ENCODE data around the gene C6orf89.

The C6orf89 gene, protein sequence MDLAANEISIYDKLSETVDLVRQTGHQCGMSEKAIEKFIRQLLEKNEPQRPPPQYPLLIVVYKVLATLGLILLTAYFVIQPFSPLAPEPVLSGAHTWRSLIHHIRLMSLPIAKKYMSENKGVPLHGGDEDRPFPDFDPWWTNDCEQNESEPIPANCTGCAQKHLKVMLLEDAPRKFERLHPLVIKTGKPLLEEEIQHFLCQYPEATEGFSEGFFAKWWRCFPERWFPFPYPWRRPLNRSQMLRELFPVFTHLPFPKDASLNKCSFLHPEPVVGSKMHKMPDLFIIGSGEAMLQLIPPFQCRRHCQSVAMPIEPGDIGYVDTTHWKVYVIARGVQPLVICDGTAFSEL

GRCh38 chr6:36885461-36886401 is at the start of gene C6orf89:
Gene C6orf89, plus strand, starts transcription at chr6:36885952. Its CDS starts 13,493 bp downstream, at chr6:36899445.
- peak; percentile 98 for DNase-seq

DNA sequence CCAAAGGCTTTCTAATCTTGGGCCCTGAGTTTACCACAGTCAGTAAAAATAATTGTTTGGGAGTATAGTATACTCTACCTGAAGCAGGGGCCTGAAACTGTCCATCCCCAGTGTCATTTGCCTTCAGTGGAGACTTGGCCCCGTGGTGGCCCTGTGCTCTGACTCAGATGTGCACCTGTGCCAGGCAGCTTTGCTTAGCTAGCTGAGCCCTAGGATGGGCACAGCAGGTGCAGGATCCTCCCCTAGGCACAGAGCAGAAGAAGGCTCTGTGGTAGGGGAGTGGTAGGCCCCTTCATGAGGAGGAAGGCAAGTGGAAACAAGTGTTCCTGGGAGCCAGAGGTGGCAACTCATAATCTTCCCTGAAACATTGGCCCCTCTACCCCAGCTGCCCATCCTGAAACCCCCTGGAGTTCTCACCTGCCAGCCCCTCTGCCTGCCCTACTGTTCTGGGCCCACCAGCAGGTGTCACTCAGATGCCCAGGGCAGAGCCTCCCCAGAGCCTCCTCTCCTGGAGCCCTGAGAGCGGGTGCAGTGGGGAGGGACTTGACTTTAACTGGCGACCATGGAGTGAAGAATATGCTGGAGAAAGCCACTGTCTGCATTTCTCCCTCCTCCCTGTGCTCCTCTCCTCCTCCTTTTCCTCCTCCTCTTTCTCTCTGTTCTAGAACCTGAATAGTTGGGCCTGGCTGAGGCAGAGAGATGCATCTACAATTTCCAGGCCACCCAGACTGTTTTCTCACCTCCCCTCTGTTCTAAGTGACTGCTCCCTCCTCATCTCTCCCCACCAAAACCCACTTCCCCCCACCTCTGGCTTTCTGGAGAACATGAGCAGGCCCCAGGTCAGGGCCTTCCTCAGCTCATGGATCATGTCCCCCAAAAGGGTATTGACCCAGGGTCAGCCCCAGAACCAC is 49.4 kb upstream of the C6orf89 start:
- no peak for DNase-seq

DNA sequence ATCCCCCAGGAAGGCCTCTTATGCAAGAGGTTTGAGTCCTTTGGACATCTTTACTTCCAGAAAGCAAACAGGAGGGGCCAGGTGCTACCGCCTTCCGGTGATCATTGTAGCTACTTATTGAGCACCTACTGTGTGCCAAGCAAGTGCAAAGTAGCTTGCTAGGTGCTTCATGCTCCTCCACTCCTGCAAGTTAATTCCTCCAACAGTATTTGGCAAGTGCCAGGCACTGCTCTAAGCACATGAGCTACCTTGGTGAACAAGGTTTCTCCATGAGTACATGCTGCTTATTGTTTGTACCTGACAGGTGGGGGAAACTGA is 48.8 kb upstream of the C6orf89 start:
- no peak for DNase-seq

- no peak for DNase-seq
Measured at GRCh38 chr6:36837686-36838085, 48.1 kb upstream of the C6orf89 start.

DNA sequence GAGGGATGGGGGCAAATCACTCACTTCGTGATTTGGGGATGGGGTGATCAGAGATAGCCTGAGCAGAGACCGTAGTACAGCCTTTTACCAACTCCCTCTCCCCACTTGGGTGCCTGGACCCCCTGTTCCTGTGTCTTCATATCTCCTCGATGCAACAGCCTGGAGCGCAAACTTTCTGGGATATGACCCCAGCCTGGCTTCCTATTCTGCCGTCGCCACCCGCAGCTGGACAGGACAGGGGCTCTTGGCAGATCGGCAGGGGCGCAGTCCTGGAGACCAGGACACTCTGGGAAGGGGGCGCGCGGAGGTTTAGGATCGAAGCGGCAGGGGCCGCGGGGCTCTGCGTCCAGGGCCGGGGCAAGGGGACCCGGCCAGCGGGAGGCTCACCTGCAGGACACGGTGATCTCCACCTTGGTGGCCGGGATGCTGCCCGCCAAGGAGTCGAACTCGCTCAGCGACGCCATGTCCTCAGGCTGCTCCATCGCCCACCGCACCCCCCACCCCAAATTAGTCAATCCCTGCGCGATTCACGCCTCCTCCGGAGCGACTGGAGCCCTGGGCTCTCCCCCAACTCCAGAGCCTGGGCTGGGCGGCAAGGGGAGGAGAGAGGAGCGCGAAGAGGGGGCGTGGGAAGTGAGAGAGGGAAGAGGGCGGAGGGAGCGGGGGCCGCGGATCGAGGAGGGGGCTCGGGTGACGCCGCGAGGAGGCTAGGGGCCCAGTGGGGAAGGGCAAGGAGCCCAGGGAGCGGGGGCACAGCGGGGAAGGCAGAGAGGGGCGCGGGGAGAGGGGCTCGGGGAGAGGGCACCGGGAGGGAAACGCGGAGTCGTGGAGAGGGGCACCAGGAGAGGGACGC is 46.6 kb upstream of the C6orf89 start, which contains the start of gene CPNE5:
CPNE5 (minus strand) TSS at position 549 of the 853 bp plus-strand sequence; CDS start at position 482, 67 bp downstream.
- no peak for DNase-seq

- peak; percentile 46 for DNase-seq
Measured at GRCh38 chr6:36839749-36840431, 45.9 kb upstream of the C6orf89 start.

- peak; percentile 23 for DNase-seq
Measured at GRCh38 chr6:36840432-36841403, 45.0 kb upstream of the C6orf89 start.

GRCh38 chr6:36841756-36842155 is 44.0 kb upstream of the C6orf89 start:
- DNase-seq: no peak

- DNase-seq: no peak
Measured at GRCh38 chr6:36843170-36843569, 42.6 kb upstream of the C6orf89 start.

DNA sequence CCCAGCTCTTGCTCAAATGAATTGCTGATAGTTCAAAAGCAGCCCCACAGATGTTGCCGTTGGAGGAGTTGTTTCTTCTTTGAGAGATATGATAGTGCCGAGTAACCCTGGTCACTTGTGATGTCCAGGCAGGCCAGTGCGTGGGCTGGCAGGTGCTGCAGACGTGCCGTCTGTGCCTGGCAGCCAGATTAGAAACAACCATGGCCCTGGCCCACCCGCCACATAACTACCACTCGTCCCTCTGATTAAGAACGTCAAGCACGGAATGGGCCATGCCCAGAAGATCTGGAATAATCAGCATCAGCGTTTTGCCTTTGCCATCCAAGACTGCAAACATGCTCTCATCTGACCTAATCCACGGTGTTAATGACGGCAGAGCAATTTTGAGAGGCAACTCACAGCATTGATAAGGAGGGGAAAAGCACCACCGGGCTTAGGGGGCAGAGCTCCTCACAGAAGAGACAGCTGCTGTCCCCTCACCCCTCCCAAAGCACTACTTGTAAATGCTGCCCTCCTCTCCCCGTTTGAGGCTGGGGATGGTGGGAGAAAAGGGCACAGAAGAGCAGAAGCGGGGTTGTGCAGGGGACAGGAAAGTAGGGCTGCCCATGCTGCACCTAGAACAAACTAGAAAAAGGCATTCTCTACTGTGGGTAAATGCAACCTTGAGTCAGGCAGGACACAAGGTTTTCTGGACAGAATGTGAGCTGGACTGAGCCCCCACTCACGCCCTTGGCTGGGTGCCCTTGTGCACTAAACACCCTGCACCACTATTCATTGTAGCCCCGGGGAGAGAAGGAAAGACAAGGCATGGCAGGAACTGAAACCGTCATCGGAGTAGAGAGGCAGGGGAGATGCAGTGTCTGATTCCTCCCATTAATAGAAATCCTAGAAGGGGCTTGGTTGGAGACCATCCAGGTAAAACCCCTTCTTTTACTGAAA is 41.3 kb upstream of the C6orf89 start:
- no peak for DNase-seq

- DNase-seq: no peak
Measured at GRCh38 chr6:36845233-36845632, 40.5 kb upstream of the C6orf89 start.

DNA sequence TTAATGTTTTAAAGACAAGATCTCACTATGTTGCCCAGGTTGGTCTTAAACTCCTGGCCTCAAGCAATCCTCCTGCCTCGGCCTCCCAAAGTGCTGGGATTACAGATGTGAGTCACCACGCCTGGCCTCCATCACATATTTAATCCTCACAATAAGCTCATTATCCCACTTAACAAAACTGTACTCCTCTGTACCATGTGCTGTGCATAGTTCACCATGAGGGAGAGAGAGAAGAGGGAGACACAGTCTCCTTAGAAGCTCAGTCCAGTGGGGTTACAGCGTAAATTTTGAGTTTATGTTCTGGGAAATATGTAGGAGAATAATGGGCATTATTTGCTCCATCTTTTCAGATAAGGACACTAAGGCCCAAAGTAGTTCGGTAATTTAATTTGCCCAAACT is 38.6 kb upstream of the C6orf89 start:
- no peak for DNase-seq

DNA sequence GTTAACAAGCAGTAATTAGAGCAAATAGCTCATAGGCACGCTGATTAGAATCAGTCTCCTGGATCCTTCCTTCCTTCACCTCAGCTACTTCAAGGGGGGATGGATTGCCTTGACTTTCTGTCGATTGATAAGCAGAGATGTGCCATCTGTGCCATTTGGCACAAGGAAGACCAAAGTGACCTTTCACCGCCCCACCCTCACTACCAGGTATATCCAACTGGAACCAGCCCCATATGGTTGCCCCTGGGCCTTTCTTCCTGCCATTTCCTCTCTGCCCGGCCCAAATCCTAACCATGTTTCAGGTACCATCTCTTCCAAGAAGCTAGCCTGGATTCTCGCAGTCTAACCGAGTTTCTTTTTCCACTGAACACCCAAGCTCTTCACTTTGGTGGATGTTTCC is 37.8 kb upstream of the C6orf89 start:
- no peak for DNase-seq

DNA sequence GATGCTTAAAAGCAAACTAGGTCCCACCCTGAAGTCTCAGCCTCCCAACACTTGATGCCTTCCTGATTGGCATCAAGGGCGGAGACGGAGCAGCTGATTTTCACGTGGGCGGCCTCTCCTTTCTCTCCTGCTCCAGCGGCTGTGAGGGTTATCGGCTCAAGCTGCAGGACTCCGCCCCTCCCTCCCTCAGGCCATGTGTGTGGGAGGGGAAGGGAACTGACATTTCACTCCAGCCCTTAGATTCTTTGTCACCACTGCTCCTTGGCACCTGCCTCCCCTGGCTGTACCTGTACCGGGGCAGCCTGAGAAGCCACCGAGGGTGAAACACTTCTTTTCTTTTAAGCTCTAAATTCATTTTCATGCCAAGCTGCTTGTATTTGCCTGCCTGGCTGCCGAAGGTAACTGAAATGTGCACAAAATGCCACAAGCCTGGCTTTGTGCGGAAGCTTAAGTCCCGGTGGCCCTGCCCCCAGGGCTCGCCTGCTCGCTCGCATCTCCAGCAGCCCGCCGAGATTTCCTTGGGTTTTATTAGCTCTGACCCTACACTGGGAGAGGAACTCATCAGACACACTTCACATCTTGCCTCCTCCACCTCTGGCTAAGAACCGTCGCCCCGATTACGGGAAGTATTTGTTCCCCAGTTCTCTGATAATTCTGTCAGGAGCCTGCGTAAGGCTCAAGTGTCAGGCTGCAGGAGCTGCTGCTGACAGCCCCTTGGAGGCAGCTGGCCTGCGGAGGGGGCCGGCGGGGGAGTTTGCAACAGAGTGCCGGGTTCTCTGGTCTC is 36.9 kb upstream of the C6orf89 start:
- DNase-seq: no peak

DNA sequence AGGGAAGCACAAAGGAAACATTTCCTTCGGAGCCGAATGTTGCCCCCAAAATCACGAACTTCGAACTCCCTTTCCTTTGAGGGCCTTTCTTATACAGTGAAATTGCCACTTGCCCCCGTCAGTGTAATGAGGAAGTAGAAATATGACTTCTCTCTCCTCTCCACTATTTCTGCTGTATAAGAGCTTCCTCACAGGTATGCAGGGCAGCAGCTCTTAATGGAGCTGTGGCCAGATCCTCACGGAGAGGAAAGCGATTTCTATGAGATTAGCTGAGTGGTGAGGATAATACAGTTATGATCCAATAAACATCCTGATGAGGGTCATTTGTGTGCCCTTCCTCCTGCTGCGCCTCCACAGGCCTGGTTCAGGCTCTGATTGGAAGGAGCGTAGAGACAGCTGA is 35.7 kb upstream of the C6orf89 start:
- DNase-seq: no peak

DNA sequence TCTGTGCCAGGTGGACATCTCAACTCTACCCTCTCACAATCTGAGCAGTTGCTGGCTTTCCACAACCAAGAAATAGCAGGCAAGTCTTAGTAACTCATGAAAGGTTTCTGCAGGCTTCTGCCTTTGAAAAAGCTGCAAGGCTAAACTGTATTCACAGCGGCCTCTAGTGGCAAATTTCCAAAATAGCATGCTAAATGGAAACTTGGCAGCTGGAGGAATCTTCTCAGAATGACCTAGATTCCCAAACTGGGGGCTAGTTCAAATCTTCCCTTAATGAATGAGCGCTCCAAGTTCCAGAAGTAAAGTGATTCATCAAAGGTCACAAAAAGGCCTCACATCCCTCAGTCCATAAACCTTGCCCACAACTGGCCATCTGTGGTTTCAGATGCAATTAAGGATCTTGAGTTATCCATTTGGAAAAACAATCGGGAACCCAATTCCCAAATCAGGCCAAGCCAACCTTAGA is 34.6 kb upstream of the C6orf89 start:
- DNase-seq: peak; percentile 60

DNA sequence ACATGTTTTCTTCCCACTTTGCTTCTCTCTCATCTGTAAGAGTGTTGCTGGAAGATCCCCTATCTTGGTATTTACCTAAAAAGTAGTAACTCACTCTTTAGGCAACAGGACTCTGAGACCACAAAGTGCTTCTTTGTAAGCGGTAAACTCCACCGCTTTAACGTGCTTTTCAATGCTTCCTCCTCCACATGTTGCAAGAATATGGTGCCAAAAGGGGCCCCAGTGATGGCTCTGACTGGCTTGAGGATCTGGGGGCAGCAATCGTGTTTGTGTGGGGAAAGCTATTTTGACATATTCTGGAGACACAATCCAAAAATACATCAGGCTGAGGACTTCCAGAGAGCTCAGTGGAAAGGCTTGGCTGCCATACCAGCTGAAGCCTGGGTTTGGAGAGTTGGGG is 34.1 kb upstream of the C6orf89 start:
- no peak for DNase-seq

Data from CD4-positive, alpha-beta T cell treated with Interleukin-17A for 1 hour (primary cell).